Astrocyte (in vitro differentiated cells and primary cell): ENCODE data around the gene LIPN.

ENCODE experiments used
- EZH2 ChIP-seq: IDR thresholded peaks from 2 replicates; pipeline ENCODE4 v1.6.1; 2012; ENCODE audit warnings: mild to moderate bottlenecking, low read length, inconsistent platforms; ENCODE audit not compliant: insufficient read depth
- TF ChIP-seq, protein P1 (sequence below): IDR thresholded peaks from 2 replicates; pipeline ENCODE4 v1.5.1; 2011; ENCODE audit warnings: low read depth, mild to moderate bottlenecking, inconsistent platforms, low read length, moderate library complexity; ENCODE audit not compliant: insufficient read depth

DNA sequence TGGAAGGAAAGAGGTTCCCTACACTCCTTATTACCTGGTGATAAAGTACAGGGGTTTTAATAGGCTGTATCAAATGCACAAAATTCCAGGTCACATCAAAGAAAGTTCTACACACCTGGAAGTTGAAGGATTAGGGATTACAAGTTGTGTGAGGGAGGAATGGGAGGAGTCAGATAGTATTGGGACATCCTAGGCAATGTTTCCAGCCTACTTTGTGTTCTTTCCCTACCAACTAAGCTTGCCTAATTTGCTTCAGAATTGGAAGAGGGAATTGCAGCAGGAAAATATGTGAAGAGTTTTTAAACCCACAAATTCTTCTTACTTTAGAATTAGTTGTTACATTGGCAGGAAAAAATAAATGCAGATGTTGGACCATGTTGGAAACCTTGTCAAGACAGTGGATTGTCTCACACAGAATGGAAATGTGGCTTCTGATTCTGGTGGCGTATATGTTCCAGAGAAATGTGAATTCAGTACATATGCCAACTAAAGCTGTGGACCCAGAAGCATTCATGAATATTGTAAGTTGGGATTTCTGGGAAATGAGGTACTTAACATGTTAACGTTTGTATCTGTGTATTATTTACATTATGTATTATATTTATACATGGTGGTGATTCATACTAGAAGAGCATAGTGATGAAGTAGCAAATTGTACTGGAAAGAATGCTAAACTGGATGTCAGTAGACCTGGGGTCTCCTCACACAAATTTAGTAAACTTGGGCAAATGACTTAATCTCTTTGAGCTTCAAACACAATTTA lies 42.9 kb downstream of the LIPN start, which contains the start of gene LIPM:
- TF ChIP-seq, protein P1, sequence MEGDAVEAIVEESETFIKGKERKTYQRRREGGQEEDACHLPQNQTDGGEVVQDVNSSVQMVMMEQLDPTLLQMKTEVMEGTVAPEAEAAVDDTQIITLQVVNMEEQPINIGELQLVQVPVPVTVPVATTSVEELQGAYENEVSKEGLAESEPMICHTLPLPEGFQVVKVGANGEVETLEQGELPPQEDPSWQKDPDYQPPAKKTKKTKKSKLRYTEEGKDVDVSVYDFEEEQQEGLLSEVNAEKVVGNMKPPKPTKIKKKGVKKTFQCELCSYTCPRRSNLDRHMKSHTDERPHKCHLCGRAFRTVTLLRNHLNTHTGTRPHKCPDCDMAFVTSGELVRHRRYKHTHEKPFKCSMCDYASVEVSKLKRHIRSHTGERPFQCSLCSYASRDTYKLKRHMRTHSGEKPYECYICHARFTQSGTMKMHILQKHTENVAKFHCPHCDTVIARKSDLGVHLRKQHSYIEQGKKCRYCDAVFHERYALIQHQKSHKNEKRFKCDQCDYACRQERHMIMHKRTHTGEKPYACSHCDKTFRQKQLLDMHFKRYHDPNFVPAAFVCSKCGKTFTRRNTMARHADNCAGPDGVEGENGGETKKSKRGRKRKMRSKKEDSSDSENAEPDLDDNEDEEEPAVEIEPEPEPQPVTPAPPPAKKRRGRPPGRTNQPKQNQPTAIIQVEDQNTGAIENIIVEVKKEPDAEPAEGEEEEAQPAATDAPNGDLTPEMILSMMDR: no peak
- TF ChIP-seq EZH2: no peak
